Stomach (tissue), 9 donors: ENCODE measurements around the gene DYSF. TPM values are rescaled to one million over a fixed set of nuclear protein-coding genes. Genes with fewer than 3 reads are reported as not detected.
A peak's percentile ranks its signal among the peaks of the same experiment; 100 is the strongest.

Experiments
- DNase-seq, 2 donors: peaks; one replicate each; pipeline versions ENCODE4 v3.0.0 to v3.0.0-alpha.2; 2013 to 2019
- H3K27ac ChIP-seq, 5 donors: fragments of 200-600 bp in 4 of 5; sonication (generic) in 4 of 5; one replicate each; pipeline ENCODE4 v1.5.1; 2013 to 2019; ENCODE audit warnings: mild to moderate bottlenecking in 1 of 5, moderate library complexity in 1 of 5
- H3K27me3 ChIP-seq, 3 donors: fragments of 200-600 bp; sonication (generic); one replicate each; pipeline ENCODE4 v1.5.1; 2017 to 2019; ENCODE audit warnings: mixed run types in 1 of 3
- H3K36me3 ChIP-seq, 4 donors: fragments of 200-600 bp; sonication (generic); 1 replicate in 3 of 4; 2 replicates in 1 of 4; pipeline ENCODE4 v1.5.1; 2016 to 2019
- H3K4me1 ChIP-seq, 4 donors: fragments of 200-600 bp; sonication (generic); one replicate each; pipeline ENCODE4 v1.5.1; 2016 to 2019
- H3K4me3 ChIP-seq, 4 donors: fragments of 200-600 bp; sonication (generic) in 3 of 4; one replicate each; pipeline ENCODE4 v1.5.1; 2016 to 2019; ENCODE audit warnings: mild to moderate bottlenecking in 1 of 4
- H3K9me3 ChIP-seq, 4 donors: fragments of 200-600 bp; sonication (generic); one replicate each; pipeline ENCODE4 v1.5.1; 2016 to 2019
- EP300 ChIP-seq: sonication (generic); formaldehyde crosslinking; IDR thresholded peaks from one replicate; pipeline ENCODE4 v1.6.1; 2017; ENCODE audit warnings: antibody characterized with exemption
- POLR2A ChIP-seq, 4 donors: fragments of 450-650 bp; IDR thresholded peaks; one replicate each; pipeline ENCODE4 v1.6.1; 2016; ENCODE audit warnings: antibody characterized with exemption in 4 of 4, control low read depth in 2 of 4, mild to moderate bottlenecking in 1 of 4, moderate library complexity in 1 of 4
- POLR2AphosphoS5 ChIP-seq, 3 donors: sonication (generic); formaldehyde crosslinking; IDR thresholded peaks; one replicate each; pipeline ENCODE4 v1.6.1; 2016; ENCODE audit warnings: antibody characterized with exemption in 3 of 3
- WGBS, 5 donors: extraction: QIAGEN DNeasy Blood & Tissue Kit in 3 of 5; methylation state at CpG; one replicate each; pipeline versions ENCODE4 v1.1.5 to v1.1.7; 2013 to 2018; 5-methylcytosine and 5-hydroxymethylcytosine counted together
- intact Hi-C: fragments of 100-400 bp; cut with DNase I; formaldehyde crosslinking; loops from one replicate; pipeline ENCODE4 v1.15.1; 2023; ENCODE audit warnings: low total_unique reads
- polyA plus RNA-seq, 3 donors: library from polyadenylated mRNA; stranded (reverse); fragments of 200-250 nt; gene quantifications; one replicate each; pipeline ENCODE4 v1.2.3, GENCODE V29; 2013
- total RNA-seq, 5 donors: library from RNA; depleted of rRNA; stranded (reverse); fragments of >200 nt; gene quantifications; one replicate each; pipeline versions ENCODE4 v1.1.0 to v1.2.3, GENCODE V29; 2014 to 2016
- TF ChIP-seq, protein P1 (sequence below), 7 experiments: fragments of 450-650 bp in 4 of 7; fragments of 200-600 bp in 3 of 7; sonication (generic) in 3 of 7; IDR thresholded peaks; one replicate each; pipeline ENCODE4 v1.5.1; 2016 to 2019; ENCODE audit warnings: antibody characterized with exemption in 7 of 7, control low read depth in 2 of 7, mild to moderate bottlenecking in 1 of 7
- donor health status: healthy with polysubstance abuse.
- donor health status: Bipolar disorder and iron deficiency.
- donor health status: healthy.

The DYSF gene
- total and polyA plus RNA-seq, 8 donors = 2.1 to 13.4 (median 6.1) TPM

DNA sequence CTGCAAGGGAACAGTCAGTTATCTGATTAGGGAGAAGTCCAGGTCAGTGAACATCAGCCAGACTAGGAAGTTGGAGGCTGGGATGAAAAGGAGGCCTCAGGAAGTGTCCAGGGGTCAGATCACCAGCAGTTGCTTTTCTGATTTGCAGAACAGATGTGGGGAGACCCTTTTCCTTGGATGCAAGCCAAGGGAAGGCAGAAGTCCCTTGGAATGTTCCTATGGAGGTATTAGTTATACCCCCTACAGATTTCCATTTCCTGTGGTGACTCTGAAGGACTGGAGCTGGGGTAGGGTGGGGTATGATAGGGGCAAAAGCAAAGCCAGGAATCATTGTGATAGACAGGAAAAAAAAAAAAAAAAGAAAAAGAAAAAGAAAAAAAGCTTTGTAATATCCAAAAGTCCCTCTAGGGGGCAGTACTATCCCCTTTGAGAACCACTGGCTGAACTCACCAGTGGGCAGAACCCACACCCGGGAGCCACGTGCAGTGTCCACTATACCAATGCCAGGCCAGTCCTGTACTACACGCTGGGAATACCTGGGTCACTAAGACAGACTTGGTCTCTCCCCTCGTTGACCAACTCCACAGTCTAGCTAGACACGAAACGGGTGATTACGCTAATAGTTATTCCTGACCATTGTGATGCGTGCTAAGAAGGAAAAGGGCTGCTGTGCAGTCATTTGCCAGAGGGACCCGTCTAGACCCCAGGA, 7.4 kb downstream of the DYSF start:
- DNase-seq = peak in 1 of 2 donors; percentile 35
- TF ChIP-seq POLR2AphosphoS5 (IDR thresholded peaks at IDR 0.05) = no peak
- TF ChIP-seq, protein P1, sequence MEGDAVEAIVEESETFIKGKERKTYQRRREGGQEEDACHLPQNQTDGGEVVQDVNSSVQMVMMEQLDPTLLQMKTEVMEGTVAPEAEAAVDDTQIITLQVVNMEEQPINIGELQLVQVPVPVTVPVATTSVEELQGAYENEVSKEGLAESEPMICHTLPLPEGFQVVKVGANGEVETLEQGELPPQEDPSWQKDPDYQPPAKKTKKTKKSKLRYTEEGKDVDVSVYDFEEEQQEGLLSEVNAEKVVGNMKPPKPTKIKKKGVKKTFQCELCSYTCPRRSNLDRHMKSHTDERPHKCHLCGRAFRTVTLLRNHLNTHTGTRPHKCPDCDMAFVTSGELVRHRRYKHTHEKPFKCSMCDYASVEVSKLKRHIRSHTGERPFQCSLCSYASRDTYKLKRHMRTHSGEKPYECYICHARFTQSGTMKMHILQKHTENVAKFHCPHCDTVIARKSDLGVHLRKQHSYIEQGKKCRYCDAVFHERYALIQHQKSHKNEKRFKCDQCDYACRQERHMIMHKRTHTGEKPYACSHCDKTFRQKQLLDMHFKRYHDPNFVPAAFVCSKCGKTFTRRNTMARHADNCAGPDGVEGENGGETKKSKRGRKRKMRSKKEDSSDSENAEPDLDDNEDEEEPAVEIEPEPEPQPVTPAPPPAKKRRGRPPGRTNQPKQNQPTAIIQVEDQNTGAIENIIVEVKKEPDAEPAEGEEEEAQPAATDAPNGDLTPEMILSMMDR (IDR thresholded peaks at IDR 0.05) = peak in 3 of 7 experiments; percentile 7 to 49 (median 33)
- Histone ChIP-seq H3K4me3 (no peak overlapping the region), H3K4me1 (peaks cover 2 to 42% (median 30%) of the 10 kb centered on the region in 4 donors), H3K27ac (no peak overlapping the region), H3K27me3 (peaks cover 0 to 30% (median 23%) of the 10 kb centered on the region in 3 donors), H3K36me3 (no peaks in the 10 kb centered on the region), H3K9me3 (no peaks in the 10 kb centered on the region)
- WGBS, 5 donors = 58 to 66% (median 64%) methylated on average over 9 of the region's 9 CpGs
- intact Hi-C loops = no loop called here

DNA sequence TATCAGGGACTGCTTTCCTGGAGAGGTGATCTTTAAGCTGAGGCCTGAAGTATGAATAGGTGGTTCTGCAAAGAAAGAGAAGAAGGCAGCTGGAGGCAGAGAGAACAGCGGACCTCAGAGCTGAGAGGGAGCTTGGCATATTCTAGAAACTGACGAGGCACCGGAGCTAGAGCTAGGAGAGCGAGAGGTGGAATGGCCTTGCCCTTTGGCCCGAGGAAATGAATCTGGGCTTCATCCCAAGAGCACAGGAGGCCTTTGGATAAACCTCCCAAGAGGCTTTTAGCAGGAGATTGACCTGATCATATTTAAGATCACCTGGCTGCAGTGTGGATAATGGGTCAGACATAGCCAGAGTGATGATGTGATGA, 7.9 kb downstream of the DYSF start:
- WGBS, 5 donors = 37 to 68% (median 40%) methylated on average over 5 of the region's 5 CpGs
- TF ChIP-seq EP300 (no peak), POLR2AphosphoS5 (IDR thresholded peaks at IDR 0.05) (no peak), POLR2A (IDR thresholded peaks at IDR 0.05) (no peak)
- TF ChIP-seq, protein P1 (IDR thresholded peaks at IDR 0.05) = no peak
- H3K36me3 ChIP-seq = no peaks in the 10 kb centered on the region
- H3K4me1 ChIP-seq = peaks cover 6 to 42% (median 28%) of the 10 kb centered on the region in 4 donors
- H3K27me3 ChIP-seq = peaks cover 0 to 33% (median 28%) of the 10 kb centered on the region in 3 donors
- no peaks in the 10 kb centered on the region for H3K9me3 ChIP-seq
- intact Hi-C loops = no loop called here
- no peak for DNase-seq
- H3K4me3 ChIP-seq = no peak overlapping the region
- H3K27ac ChIP-seq = no peak overlapping the region

DNA sequence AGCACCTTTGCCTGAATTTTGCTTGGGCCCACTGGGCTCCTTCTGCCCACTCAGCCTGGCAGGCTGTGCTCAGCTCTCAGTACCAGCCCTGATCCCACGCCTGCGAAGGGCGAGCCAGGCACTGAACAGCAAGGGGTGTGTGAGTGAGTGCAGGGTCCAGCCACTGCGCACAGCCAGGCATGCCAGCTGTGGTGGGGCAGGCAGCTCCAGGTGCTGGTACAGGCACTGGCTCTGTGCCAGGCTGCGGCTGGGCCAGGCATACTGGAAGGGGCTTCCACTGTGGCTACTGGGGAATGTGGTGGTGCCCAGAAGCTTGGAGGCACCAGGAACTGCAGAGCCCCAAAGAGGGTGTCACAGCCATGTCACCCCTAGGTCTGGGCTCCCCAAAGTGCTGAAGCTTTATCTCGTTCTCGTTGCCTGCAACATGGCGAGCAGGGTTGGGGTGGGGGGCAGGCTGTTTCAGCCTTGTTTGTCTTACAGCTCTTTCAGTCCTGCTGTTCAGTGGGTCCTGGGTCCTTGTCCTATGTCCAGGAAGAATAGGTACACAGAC, 8.8 kb downstream of the DYSF start:
- no peaks in the 10 kb centered on the region for H3K36me3 ChIP-seq
- intact Hi-C loops = no loop called here
- peaks cover 12 to 40% (median 25%) of the 10 kb centered on the region in 4 donors for H3K4me1 ChIP-seq
- no peak for DNase-seq
- H3K27ac ChIP-seq = no peak overlapping the region
- H3K4me3 ChIP-seq = no peak overlapping the region
- TF ChIP-seq, protein P1 (IDR thresholded peaks at IDR 0.05) = no peak
- TF ChIP-seq POLR2AphosphoS5 (IDR thresholded peaks at IDR 0.05) (no peak), EP300 (no peak), POLR2A (IDR thresholded peaks at IDR 0.05) (no peak)
- no peaks in the 10 kb centered on the region for H3K9me3 ChIP-seq
- peaks cover 0 to 40% (median 36%) of the 10 kb centered on the region in 3 donors for H3K27me3 ChIP-seq
- WGBS, 5 donors = 82 to 93% (median 89%) methylated on average over 6 to 8 of the region's 8 CpGs

DNA sequence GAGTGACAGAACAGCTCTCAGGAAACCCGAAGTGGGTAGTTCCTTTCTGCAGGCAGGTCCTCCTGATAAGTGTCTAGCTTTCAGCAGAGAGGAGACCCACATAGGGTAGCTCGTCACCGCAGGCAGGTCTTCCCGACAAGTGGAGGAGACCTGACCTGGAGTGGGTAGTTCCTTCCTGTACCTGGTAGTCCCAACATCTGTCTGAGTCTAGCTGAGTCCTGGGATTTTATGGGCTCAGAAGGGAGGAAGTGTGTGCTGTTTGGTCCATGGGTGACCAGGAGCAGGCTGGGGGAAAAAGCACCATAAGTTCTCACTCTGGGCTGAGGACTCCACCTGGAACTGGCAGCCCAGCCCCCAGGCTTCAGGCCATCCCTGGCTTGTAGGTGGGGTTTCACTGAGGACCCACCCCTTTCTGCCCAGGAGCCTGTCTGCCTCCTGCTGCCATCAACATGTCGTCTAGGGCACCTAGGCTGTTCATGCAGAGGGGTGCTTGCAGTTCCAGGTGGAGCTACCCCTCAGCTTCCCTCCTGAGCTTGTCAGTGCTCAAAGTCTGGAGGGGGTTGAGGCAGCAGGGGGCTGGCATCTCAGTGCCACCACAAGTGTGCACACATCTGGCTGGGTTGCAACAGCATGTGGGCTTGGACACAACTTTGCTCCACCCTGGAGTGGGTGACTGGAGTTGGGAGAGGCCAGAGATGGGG, 9.4 kb downstream of the DYSF start:
- Histone ChIP-seq H3K36me3 (no peaks in the 10 kb centered on the region), H3K4me1 (peaks cover 12 to 41% (median 24%) of the 10 kb centered on the region in 4 donors), H3K4me3 (no peak overlapping the region), H3K27ac (no peak overlapping the region), H3K9me3 (no peaks in the 10 kb centered on the region), H3K27me3 (peaks cover 0 to 46% (median 41%) of the 10 kb centered on the region in 3 donors)
- TF ChIP-seq EP300 (no peak), POLR2A (IDR thresholded peaks at IDR 0.05) (no peak), POLR2AphosphoS5 (IDR thresholded peaks at IDR 0.05) (no peak)
- TF ChIP-seq, protein P1 (IDR thresholded peaks at IDR 0.05) = no peak
- intact Hi-C loops = no loop called here
- DNase-seq = no peak
- 83 to 94% (median 88%) methylated on average over 5 of the region's 5 CpGs for WGBS, 5 donors
